SKM-1 (cell line): ENCODE measurements around the gene CIDEA.
A peak's percentile ranks its signal among the peaks of the same experiment; 100 is the strongest.

Experiments used
- DNase-seq: peaks from one replicate; lab custom pipeline; 2025; ENCODE audit not compliant: unreplicated experiment; lab: John Stamatoyannopoulos, UW

The CIDEA gene

GRCh38 chr18:12271376-12272235, 17.4 kb downstream of the CIDEA start:
- peak; percentile 56 for DNase-seq

GRCh38 chr18:12274793-12275192, 20.6 kb downstream of the CIDEA start:
- DNase-seq = no peak

GRCh38 chr18:12276736-12277554, 22.8 kb downstream of the CIDEA start:
- no peak for DNase-seq

GRCh38 chr18:12278215-12278671, 24.1 kb downstream of the CIDEA start:
- DNase-seq = no peak

GRCh38 chr18:12278741-12279682, 24.9 kb downstream of the CIDEA start:
- no peak for DNase-seq

GRCh38 chr18:12279781-12280531, 25.8 kb downstream of the CIDEA start:
- no peak for DNase-seq

- no peak for DNase-seq
These were observed 27.7 kb downstream of the CIDEA start for GRCh38 chr18:12281861-12282260.

GRCh38 chr18:12282442-12283039, 28.4 kb downstream of the CIDEA start:
- DNase-seq = no peak

- DNase-seq = no peak
These were observed 29.1 kb downstream of the CIDEA start for GRCh38 chr18:12283256-12283655.

- DNase-seq = no peak
These were observed 29.5 kb downstream of the CIDEA start for GRCh38 chr18:12283666-12284065.

- DNase-seq = no peak
These were observed 33.0 kb downstream of the CIDEA start for GRCh38 chr18:12287131-12287681.

GRCh38 chr18:12287684-12288402, 33.7 kb downstream of the CIDEA start:
- no peak for DNase-seq

GRCh38 chr18:12288403-12288755, 34.2 kb downstream of the CIDEA start:
- no peak for DNase-seq

- no peak for DNase-seq
These were observed 35.9 kb downstream of the CIDEA start for GRCh38 chr18:12290086-12290485.

- no peak for DNase-seq
These were observed 37.0 kb downstream of the CIDEA start for GRCh38 chr18:12291161-12291560.

- DNase-seq = no peak
These were observed 37.5 kb downstream of the CIDEA start for GRCh38 chr18:12291690-12292089.

- no peak for DNase-seq
These were observed 39.7 kb downstream of the CIDEA start for GRCh38 chr18:12293831-12294230.

GRCh38 chr18:12295389-12296086, 41.4 kb downstream of the CIDEA start:
- DNase-seq = no peak
